HEK293 (cell line): ENCODE measurements around the gene COX20.

Experiments used
- CTCF ChIA-PET: fragments of 350-600 bp; formaldehyde crosslinking; extraction: SDS; loops from one replicate; lab custom pipeline; 2021; ENCODE audit warnings: antibody characterized with exemption; lab: Yijun Ruan, JAX
- POLR2A ChIA-PET: fragments of 300-600 bp; formaldehyde crosslinking; extraction: SDS; loops from one replicate; lab custom pipeline; 2020; ENCODE audit warnings: antibody characterized with exemption, inconsistent platforms; lab: Yijun Ruan, JAX
- H3K27ac ChIP-seq: fragments of 200-500 bp; sonication (Bioruptor generic); 2 replicates; pipeline ENCODE4 v1.5.1; 2014; ENCODE audit warnings: low read depth, low read length, control low read depth, inconsistent platforms; ENCODE audit errors: extremely low read depth
- H3K36me3 ChIP-seq, 2 experiments: fragments of 200-500 bp in 1 of 2; sonication (Bioruptor generic) in 1 of 2; 1 replicate in 1 of 2; 2 replicates in 1 of 2; pipeline ENCODE4 v1.5.1; 2014 to 2017; ENCODE audit warnings: inconsistent platforms in 2 of 2, low read length in 2 of 2; ENCODE audit not compliant: control insufficient read depth in 2 of 2, insufficient read depth in 1 of 2
- H3K4me1 ChIP-seq: fragments of 200-500 bp; sonication (Bioruptor generic); 2 replicates; pipeline ENCODE4 v1.5.1; 2014; ENCODE audit warnings: mild to moderate bottlenecking, low read length, inconsistent platforms; ENCODE audit not compliant: control insufficient read depth, insufficient read depth
- H3K4me3 ChIP-seq: 2 replicates; pipeline ENCODE4 v1.5.1; 2011; ENCODE audit warnings: low read depth, mild to moderate bottlenecking, control low read depth, low read length, moderate library complexity
- H3K9me3 ChIP-seq: fragments of 200-500 bp; sonication (Bioruptor generic); 2 replicates; pipeline ENCODE4 v1.5.1; 2014; ENCODE audit warnings: low read depth, low read length, inconsistent platforms; ENCODE audit not compliant: control insufficient read depth, insufficient read depth
- BCL11B ChIP-seq: fragments of 450-650 bp; formaldehyde crosslinking; IDR thresholded peaks from 2 replicates; pipeline ENCODE4 v1.5.1; 2016; ENCODE audit warnings: low read depth, missing biosample characterization, missing genetic modification characterization
- FEZF1 ChIP-seq: fragments of 450-650 bp; formaldehyde crosslinking; IDR thresholded peaks from 2 replicates; pipeline ENCODE4 v1.5.1; 2016; ENCODE audit warnings: missing biosample characterization, missing genetic modification characterization
- IKZF3 ChIP-seq: fragments of 450-650 bp; IDR thresholded peaks from 2 replicates; pipeline ENCODE4 v1.5.0; 2018; ENCODE audit warnings: missing biosample characterization, mild to moderate bottlenecking, missing genetic modification characterization, moderate library complexity
- KLF17 ChIP-seq: fragments of 450-650 bp; formaldehyde crosslinking; IDR thresholded peaks from 2 replicates; pipeline ENCODE4 v1.5.1; 2016; ENCODE audit warnings: missing biosample characterization, missing genetic modification characterization
- KLF7 ChIP-seq: fragments of 450-650 bp; formaldehyde crosslinking; IDR thresholded peaks from 2 replicates; pipeline ENCODE4 v1.5.1; 2016; ENCODE audit warnings: missing biosample characterization, missing genetic modification characterization, borderline replicate concordance
- MZF1 ChIP-seq: fragments of 450-650 bp; formaldehyde crosslinking; IDR thresholded peaks from 2 replicates; pipeline ENCODE4 v1.5.1; 2017; ENCODE audit warnings: missing biosample characterization, missing genetic modification characterization, borderline replicate concordance
- PRDM1 ChIP-seq: fragments of 450-650 bp; formaldehyde crosslinking; IDR thresholded peaks from 2 replicates; pipeline ENCODE4; 2016; ENCODE audit warnings: missing biosample characterization, missing genetic modification characterization
- RBAK ChIP-seq: fragments of 450-650 bp; formaldehyde crosslinking; IDR thresholded peaks from 2 replicates; pipeline ENCODE4 v1.5.1; 2016; ENCODE audit warnings: missing biosample characterization, missing genetic modification characterization
- SCRT2 ChIP-seq: fragments of 450-650 bp; formaldehyde crosslinking; IDR thresholded peaks from 2 replicates; pipeline ENCODE4 v1.5.1; 2016; ENCODE audit warnings: missing biosample characterization, missing genetic modification characterization
- SP2 ChIP-seq: fragments of 450-650 bp; formaldehyde crosslinking; IDR thresholded peaks from 2 replicates; pipeline ENCODE4 v1.5.1; 2016; ENCODE audit warnings: missing biosample characterization, missing genetic modification characterization
- ZBTB17 ChIP-seq: fragments of 450-650 bp; formaldehyde crosslinking; IDR thresholded peaks from 2 replicates; pipeline ENCODE4 v1.5.1; 2016; ENCODE audit warnings: missing biosample characterization, missing genetic modification characterization
- ZBTB21 ChIP-seq: fragments of 450-650 bp; formaldehyde crosslinking; IDR thresholded peaks from 2 replicates; pipeline ENCODE4 v1.5.1; 2017; ENCODE audit warnings: missing biosample characterization, missing genetic modification characterization
- ZBTB8A ChIP-seq: fragments of 450-650 bp; formaldehyde crosslinking; IDR thresholded peaks from 2 replicates; pipeline ENCODE4 v1.5.1; 2016; ENCODE audit warnings: missing biosample characterization, missing genetic modification characterization
- ZEB2 ChIP-seq: fragments of 450-650 bp; formaldehyde crosslinking; IDR thresholded peaks from 2 replicates; pipeline ENCODE4 v1.5.1; 2016; ENCODE audit warnings: missing biosample characterization, missing genetic modification characterization
- ZNF146 ChIP-seq: fragments of 450-650 bp; formaldehyde crosslinking; IDR thresholded peaks from 2 replicates; pipeline ENCODE4 v1.5.1; 2016; ENCODE audit warnings: missing biosample characterization, missing genetic modification characterization
- ZNF169 ChIP-seq: fragments of 450-650 bp; formaldehyde crosslinking; IDR thresholded peaks from 2 replicates; pipeline ENCODE4 v1.5.1; 2016; ENCODE audit warnings: missing biosample characterization, missing genetic modification characterization
- ZNF214 ChIP-seq: fragments of 450-650 bp; formaldehyde crosslinking; IDR thresholded peaks from 2 replicates; pipeline ENCODE4 v1.5.1; 2017; ENCODE audit warnings: missing biosample characterization, mild to moderate bottlenecking, missing genetic modification characterization, borderline replicate concordance
- ZNF426 ChIP-seq: fragments of 450-650 bp; formaldehyde crosslinking; IDR thresholded peaks from 2 replicates; pipeline ENCODE4 v1.5.1; 2017; ENCODE audit warnings: missing biosample characterization, missing genetic modification characterization, mild to moderate bottlenecking, inconsistent platforms, moderate library complexity
- ZNF558 ChIP-seq: fragments of 450-650 bp; formaldehyde crosslinking; IDR thresholded peaks from 2 replicates; pipeline ENCODE4 v1.5.1; 2016; ENCODE audit warnings: missing biosample characterization, missing genetic modification characterization
- ZNF561 ChIP-seq: fragments of 450-650 bp; IDR thresholded peaks from 2 replicates; pipeline ENCODE4 v1.5.1; 2018; ENCODE audit warnings: missing biosample characterization, missing genetic modification characterization, borderline replicate concordance
- ZXDB ChIP-seq: fragments of 450-650 bp; formaldehyde crosslinking; IDR thresholded peaks from 2 replicates; pipeline ENCODE4 v1.5.1; 2016; ENCODE audit warnings: missing biosample characterization, missing genetic modification characterization
- TF ChIP-seq, protein P1 (sequence below): fragments of 450-650 bp; formaldehyde crosslinking; IDR thresholded peaks from 2 replicates; pipeline ENCODE4 v1.5.1; 2017; ENCODE audit warnings: missing biosample characterization, missing genetic modification characterization

COX20 gene

GRCh38 chr1:244858357-244858756 lies 22.9 kb downstream of the COX20 start:
- ChIA-PET CTCF (interaction anchor here (0.8 to 2.7 kb wide), 2 partner anchors 22 to 184 kb away, joined by 4 to 10 read pairs; no protein-coding TSS in a partner anchor), POLR2A (interaction anchor here (0.6 to 1.3 kb wide), 3 partner anchors 111 to 181 kb away, joined by 3 to 4 read pairs (median 3); a partner anchor contains a TSS)
- Histone ChIP-seq H3K4me3 (no peak overlapping the region), H3K9me3 (no peaks in the 10 kb centered on the region), H3K36me3 (peaks cover 83 to 94% of the 10 kb centered on the region in 2 experiments), H3K4me1 (peaks cover 11% of the 10 kb centered on the region), H3K27ac (no peak overlapping the region)
- no peak for TF ChIP-seq SP2 (tag by site-specific recombination)
- peak; percentile 33; the same call in 1 of the 2 replicates for TF ChIP-seq SCRT2 (tag by site-specific recombination)
- peak; percentile 97 for TF ChIP-seq ZNF214 (tag by site-specific recombination)
- no peak for TF ChIP-seq RBAK
- TF ChIP-seq KLF17 (tag by site-specific recombination) = no peak
- no peak for TF ChIP-seq KLF7 (tag by site-specific recombination)
- no peak for TF ChIP-seq ZNF146 (tag by site-specific recombination)
- TF ChIP-seq BCL11B (tag by site-specific recombination) = no peak
- no peak for TF ChIP-seq ZNF426 (tag by site-specific recombination)
- TF ChIP-seq, all 188 proteins: peak for 2

DNA sequence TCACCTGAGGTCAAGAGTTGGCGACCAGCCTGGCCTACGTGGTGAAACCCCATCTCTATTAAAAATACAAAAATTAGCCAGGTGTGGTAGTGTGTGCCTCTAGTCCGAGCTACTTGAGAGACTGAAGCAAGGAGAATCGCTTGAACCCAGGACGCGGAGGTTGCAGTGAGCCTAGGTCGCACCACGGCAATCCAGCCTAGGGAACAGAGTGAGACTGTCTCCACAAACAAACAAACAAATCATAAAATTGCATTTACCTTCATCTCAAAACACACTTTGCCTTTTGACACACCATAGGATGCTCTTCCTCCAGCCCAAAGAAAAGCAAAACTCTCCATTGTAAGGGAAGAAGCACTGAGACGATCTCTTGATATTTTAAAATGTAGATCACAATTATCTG lies 24.6 kb downstream of the COX20 start:
- Histone ChIP-seq H3K4me1 (peaks cover 11% of the 10 kb centered on the region), H3K36me3 (peaks cover 66 to 81% of the 10 kb centered on the region in 2 experiments), H3K4me3 (peak overlapping the region; percentile 80), H3K9me3 (no peaks in the 10 kb centered on the region), H3K27ac (no peak overlapping the region; the same call in 1 of the 2 replicates)
- POLR2A ChIA-PET = interaction anchor here (1.3 to 5.5 kb wide), 3 partner anchors 9 to 25 kb away, joined by 3 to 98 read pairs (median 6); partner anchors contain the start of gene COX20
- peak; percentile 55; the same call in 1 of the 2 replicates for TF ChIP-seq FEZF1 (tag by site-specific recombination)
- no peak for TF ChIP-seq ZBTB17 (tag by site-specific recombination)
- TF ChIP-seq ZNF561 = no peak
- TF ChIP-seq ZBTB21 (tag by site-specific recombination) = no peak
- TF ChIP-seq ZXDB (tag by site-specific recombination) = 0 out of 2 replicates have a peak, but pooled peaks have one; percentile 9
- TF ChIP-seq ZNF169 = no peak
- CTCF ChIA-PET = interaction anchor here (0.6 to 6.6 kb wide), 5 partner anchors 10 to 182 kb away, joined by 3 to 38 read pairs (median 9); no protein-coding TSS in a partner anchor

DNA sequence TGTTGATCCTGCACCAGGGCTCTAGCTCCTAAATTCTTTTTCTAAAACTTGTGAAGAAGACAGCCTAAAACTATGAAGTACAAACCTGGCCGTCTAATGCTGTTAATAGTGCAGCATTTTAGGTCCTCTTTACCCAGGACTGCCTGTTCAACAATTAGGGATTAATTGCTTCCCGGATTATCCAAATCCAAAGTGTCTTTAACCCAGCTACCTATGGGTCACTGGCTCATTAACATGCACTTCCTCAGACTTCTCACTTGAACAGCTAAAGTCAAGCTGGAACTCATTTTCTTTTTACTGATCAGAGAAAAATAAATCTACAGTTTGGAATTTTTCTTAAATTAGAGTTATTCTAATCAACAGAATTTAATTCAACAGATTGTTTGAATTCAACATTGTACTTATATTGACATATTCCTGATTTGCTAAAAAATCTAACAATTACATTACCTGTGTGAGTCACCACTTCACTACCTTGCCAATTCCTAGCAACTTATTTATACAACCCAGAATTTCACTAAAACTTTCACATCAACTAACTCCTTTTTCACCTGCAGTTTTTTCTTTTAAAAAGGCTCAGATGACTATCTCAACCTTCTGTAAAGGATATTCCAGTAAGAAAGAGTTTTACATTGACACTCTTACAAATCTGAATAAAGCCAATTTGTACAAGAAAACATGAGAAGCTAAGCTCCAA lies 25.6 kb downstream of the COX20 start:
- Histone ChIP-seq H3K4me1 (peaks cover 11% of the 10 kb centered on the region), H3K27ac (peak overlapping the region; percentile 100; the same call in 1 of the 2 replicates), H3K36me3 (peaks cover 57 to 71% of the 10 kb centered on the region in 2 experiments), H3K9me3 (no peaks in the 10 kb centered on the region), H3K4me3 (peak overlapping the region; percentile 80)
- TF ChIP-seq ZNF558 (tag by site-specific recombination) (no peak), ZEB2 (peak; percentile 32; the same call in 1 of the 2 replicates), MZF1 (tag by site-specific recombination) (peak; percentile 49; the same call in 1 of the 2 replicates), ZBTB8A (tag by site-specific recombination) (no peak), PRDM1 (tag by site-specific recombination) (peak; percentile 94), IKZF3 (peak; percentile 41; the same call in 1 of the 2 replicates)
- TF ChIP-seq, protein P1, sequence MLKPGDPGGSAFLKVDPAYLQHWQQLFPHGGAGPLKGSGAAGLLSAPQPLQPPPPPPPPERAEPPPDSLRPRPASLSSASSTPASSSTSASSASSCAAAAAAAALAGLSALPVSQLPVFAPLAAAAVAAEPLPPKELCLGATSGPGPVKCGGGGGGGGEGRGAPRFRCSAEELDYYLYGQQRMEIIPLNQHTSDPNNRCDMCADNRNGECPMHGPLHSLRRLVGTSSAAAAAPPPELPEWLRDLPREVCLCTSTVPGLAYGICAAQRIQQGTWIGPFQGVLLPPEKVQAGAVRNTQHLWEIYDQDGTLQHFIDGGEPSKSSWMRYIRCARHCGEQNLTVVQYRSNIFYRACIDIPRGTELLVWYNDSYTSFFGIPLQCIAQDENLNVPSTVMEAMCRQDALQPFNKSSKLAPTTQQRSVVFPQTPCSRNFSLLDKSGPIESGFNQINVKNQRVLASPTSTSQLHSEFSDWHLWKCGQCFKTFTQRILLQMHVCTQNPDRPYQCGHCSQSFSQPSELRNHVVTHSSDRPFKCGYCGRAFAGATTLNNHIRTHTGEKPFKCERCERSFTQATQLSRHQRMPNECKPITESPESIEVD = peak; percentile 86
- ChIA-PET CTCF (interaction anchor here (0.6 to 6.6 kb wide), 6 partner anchors 11 to 181 kb away, joined by 3 to 38 read pairs (median 8); no protein-coding TSS in a partner anchor), POLR2A (interaction anchor here (1.0 to 5.5 kb wide), 7 partner anchors 7 to 111 kb away, joined by 3 to 98 read pairs (median 5); partner anchors contain the start of gene COX20)
